ENCODE measurements around the gene ASB4.

The ASB4 gene

GRCh38 chr7:95544171-95544570 is 58.4 kb downstream of the ASB4 start:
- Histone ChIP-seq H3K27ac (ENCODE audit: low read depth, low read length) (no peak overlapping the region), H3K9ac (ENCODE audit: low read length) (no peak overlapping the region), H3K36me3 (ENCODE audit: low read length) (no peaks in the 10 kb centered on the region), H3K27me3 (ENCODE audit: low read length) (0 out of 2 replicates have a peak, but pooled peaks cover 3% of the 10 kb centered on the region), H3K9me2 (replicated peaks; ENCODE audit: insufficient read depth, low read length) (no peaks in the 10 kb centered on the region), H3K79me2 (ENCODE audit: insufficient read depth, low read length) (no peaks in the 10 kb centered on the region), H3K9me3 (ENCODE audit: insufficient read depth, low read length) (no peaks in the 10 kb centered on the region), H2AFZ (ENCODE audit: low read depth, low read length, severe bottlenecking) (no peak overlapping the region), H3F3A (ENCODE audit: insufficient read depth) (no peaks in the 10 kb centered on the region), H3K4me2 (ENCODE audit: low read depth, low read length, poor library complexity, severe bottlenecking) (no peak overlapping the region), H3K4me3 (ENCODE audit: insufficient read depth, low read length, poor library complexity, severe bottlenecking) (no peak overlapping the region), H4K20me1 (ENCODE audit: low read depth, low read length) (no peaks in the 10 kb centered on the region)
- no peak for TF ChIP-seq EZH2phosphoT487 (conservative IDR thresholded peaks at IDR 0.05; ENCODE audit: low read length)
- TF ChIP-seq CTCF (IDR thresholded peaks at IDR 0.05; ENCODE audit: insufficient read depth, low read length, poor library complexity, severe bottlenecking), result no peak

- no peaks in the 10 kb centered on the region for H3K36me3 ChIP-seq (ENCODE audit: low read length)
- TF ChIP-seq CTCF (IDR thresholded peaks at IDR 0.05; ENCODE audit: insufficient read depth, low read length, poor library complexity, severe bottlenecking) (no peak), EZH2phosphoT487 (conservative IDR thresholded peaks at IDR 0.05; ENCODE audit: low read length) (no peak)
- no peaks in the 10 kb centered on the region for H3K9me3 ChIP-seq (ENCODE audit: insufficient read depth, low read length)
- H2AFZ ChIP-seq (ENCODE audit: low read depth, low read length, severe bottlenecking), result no peak overlapping the region
- H3K27ac ChIP-seq (ENCODE audit: low read depth, low read length), result no peak overlapping the region
- no peak overlapping the region for H3K9ac ChIP-seq (ENCODE audit: low read length)
- H3K4me2 ChIP-seq (ENCODE audit: low read depth, low read length, poor library complexity, severe bottlenecking), result no peak overlapping the region
- H3K4me3 ChIP-seq (ENCODE audit: insufficient read depth, low read length, poor library complexity, severe bottlenecking), result no peak overlapping the region
- no peaks in the 10 kb centered on the region for H3F3A ChIP-seq (ENCODE audit: insufficient read depth)
- H4K20me1 ChIP-seq (ENCODE audit: low read depth, low read length), result no peaks in the 10 kb centered on the region
- H3K9me2 ChIP-seq (replicated peaks; ENCODE audit: insufficient read depth, low read length), result no peaks in the 10 kb centered on the region
- 0 out of 2 replicates have a peak, but pooled peaks cover 3% of the 10 kb centered on the region for H3K27me3 ChIP-seq (ENCODE audit: low read length)
- no peaks in the 10 kb centered on the region for H3K79me2 ChIP-seq (ENCODE audit: insufficient read depth, low read length)
Observed at GRCh38 chr7:95545007-95545615, 59.4 kb downstream of the ASB4 start.

GRCh38 chr7:95545673-95546072 is 59.9 kb downstream of the ASB4 start:
- Histone ChIP-seq H2AFZ (ENCODE audit: low read depth, low read length, severe bottlenecking) (no peak overlapping the region), H3K27ac (ENCODE audit: low read depth, low read length) (no peak overlapping the region), H3K27me3 (ENCODE audit: low read length) (0 out of 2 replicates have a peak, but pooled peaks cover 3% of the 10 kb centered on the region), H3K4me3 (ENCODE audit: insufficient read depth, low read length, poor library complexity, severe bottlenecking) (no peak overlapping the region), H3F3A (ENCODE audit: insufficient read depth) (no peaks in the 10 kb centered on the region), H4K20me1 (ENCODE audit: low read depth, low read length) (no peaks in the 10 kb centered on the region), H3K4me2 (ENCODE audit: low read depth, low read length, poor library complexity, severe bottlenecking) (no peak overlapping the region), H3K9ac (ENCODE audit: low read length) (no peak overlapping the region), H3K36me3 (ENCODE audit: low read length) (no peaks in the 10 kb centered on the region), H3K79me2 (ENCODE audit: insufficient read depth, low read length) (no peaks in the 10 kb centered on the region), H3K9me3 (ENCODE audit: insufficient read depth, low read length) (no peaks in the 10 kb centered on the region), H3K9me2 (replicated peaks; ENCODE audit: insufficient read depth, low read length) (no peaks in the 10 kb centered on the region)
- TF ChIP-seq EZH2phosphoT487 (conservative IDR thresholded peaks at IDR 0.05; ENCODE audit: low read length) (no peak), CTCF (IDR thresholded peaks at IDR 0.05; ENCODE audit: insufficient read depth, low read length, poor library complexity, severe bottlenecking) (no peak)
